ENCODE data around the gene STIM1. TPM values are rescaled to one million over a fixed set of nuclear protein-coding genes. Genes with fewer than 3 reads are reported as not detected.

Gene STIM1
- total and polyA plus RNA-seq, 2 experiments from 2014 or later = 16.1 to 60.0 TPM

- Histone ChIP-seq H3K4me3 (no peak overlapping the region), H3K4me1 (ENCODE audit: low read depth) (peaks cover 20% of the 10 kb centered on the region), H3K9me3 (ENCODE audit: low read depth) (no peaks in the 10 kb centered on the region), H3K27me3 (no peaks in the 10 kb centered on the region), H3K36me3 (no peaks in the 10 kb centered on the region), H3K27ac (no peak overlapping the region)
- TF ChIP-seq CTCF (IDR thresholded peaks at IDR 0.05; ENCODE audit: low read depth, low read length) = no peak
- no peak for DNase-seq (ENCODE audit: low read depth in 1 of 2, low spot score in 1 of 2)
Observed at GRCh38 chr11:3853545-3853842, 2.0 kb upstream of the STIM1 start.

- H3K27ac ChIP-seq = no peak overlapping the region
- no peak overlapping the region for H3K4me3 ChIP-seq
- H3K9me3 ChIP-seq (ENCODE audit: low read depth) = no peaks in the 10 kb centered on the region
- TF ChIP-seq CTCF (IDR thresholded peaks at IDR 0.05; ENCODE audit: low read depth, low read length) = no peak
- peaks cover 26% of the 10 kb centered on the region for H3K4me1 ChIP-seq (ENCODE audit: low read depth)
- H3K36me3 ChIP-seq = no peaks in the 10 kb centered on the region
- H3K27me3 ChIP-seq = no peaks in the 10 kb centered on the region
- no peak for DNase-seq (ENCODE audit: low read depth in 1 of 2, low spot score in 1 of 2)
Observed at GRCh38 chr11:3853899-3854659, 1.4 kb upstream of the STIM1 start.

GRCh38 chr11:3854660-3854976, 846 bp upstream of the STIM1 start:
- Histone ChIP-seq H3K36me3 (no peaks in the 10 kb centered on the region), H3K4me1 (ENCODE audit: low read depth) (peaks cover 31% of the 10 kb centered on the region), H3K27me3 (no peaks in the 10 kb centered on the region), H3K4me3 (no peak overlapping the region), H3K27ac (no peak overlapping the region), H3K9me3 (ENCODE audit: low read depth) (no peaks in the 10 kb centered on the region)
- TF ChIP-seq CTCF (IDR thresholded peaks at IDR 0.05; ENCODE audit: low read depth, low read length) = no peak
- no peak for DNase-seq (ENCODE audit: low read depth in 1 of 2, low spot score in 1 of 2)

GRCh38 chr11:3855808-3856491, 486 bp downstream of the STIM1 start:
- Histone ChIP-seq H3K4me1 (ENCODE audit: low read depth) (peaks cover 43% of the 10 kb centered on the region), H3K27ac (peak overlapping the region; percentile 51), H3K4me3 (peak overlapping the region; percentile 70), H3K27me3 (no peaks in the 10 kb centered on the region), H3K36me3 (no peaks in the 10 kb centered on the region), H3K9me3 (ENCODE audit: low read depth) (no peaks in the 10 kb centered on the region)
- no peak for TF ChIP-seq CTCF (IDR thresholded peaks at IDR 0.05; ENCODE audit: low read depth, low read length)
- peak in 1 of 2 donors; percentile 51 for DNase-seq (ENCODE audit: low read depth in 1 of 2, low spot score in 1 of 2)

DNA sequence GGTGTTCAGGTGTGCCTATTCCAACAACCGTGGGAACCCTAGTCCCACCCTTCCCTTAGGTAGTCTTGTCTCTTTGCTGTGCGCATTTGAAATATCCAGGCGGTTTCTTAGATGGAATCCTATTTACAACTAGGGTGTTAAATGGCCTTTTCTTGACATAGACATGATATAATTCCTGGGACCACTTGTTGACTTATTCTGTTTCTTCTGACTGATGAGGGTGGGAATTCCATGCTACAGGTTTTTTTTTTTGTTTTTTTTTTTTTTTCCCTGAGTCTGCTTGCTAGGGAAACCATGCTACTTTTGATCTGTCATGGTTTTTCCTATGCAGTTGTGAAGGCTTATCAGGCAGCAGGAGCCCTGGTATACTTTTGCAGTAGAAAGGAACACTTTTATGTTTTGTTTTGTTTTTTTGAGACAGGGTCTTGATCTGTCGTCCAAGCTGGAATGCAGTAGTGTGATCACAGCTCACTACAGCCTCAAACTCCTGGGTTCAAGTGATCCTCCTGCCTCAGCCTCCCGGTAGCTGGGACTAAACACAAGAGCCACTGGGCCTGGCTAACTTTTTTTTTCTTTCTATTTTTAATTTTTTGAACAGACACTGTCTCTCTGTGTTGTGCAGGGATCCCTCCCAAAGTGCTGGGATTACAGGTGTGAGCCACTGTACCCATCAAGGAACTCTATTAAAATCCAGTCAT, 1.5 kb downstream of the STIM1 start:
- H3K36me3 ChIP-seq = no peaks in the 10 kb centered on the region
- H3K27ac ChIP-seq = no peak overlapping the region
- H3K4me1 ChIP-seq (ENCODE audit: low read depth) = peaks cover 43% of the 10 kb centered on the region

More for the DNA sequence above, 1.5 kb downstream of the STIM1 start:
- no peak for TF ChIP-seq CTCF (IDR thresholded peaks at IDR 0.05; ENCODE audit: low read depth, low read length)
- H3K27me3 ChIP-seq = no peaks in the 10 kb centered on the region
- peak overlapping the region; percentile 70 for H3K4me3 ChIP-seq
- H3K9me3 ChIP-seq (ENCODE audit: low read depth) = no peaks in the 10 kb centered on the region
- no peak for DNase-seq (ENCODE audit: low read depth in 1 of 2, low spot score in 1 of 2)

All from cardiac muscle cell (in vitro differentiated cells and primary cell).